ENCODE results near the gene DOCK2.

The DOCK2 gene

GRCh38 chr5:169811023-169811422, 173.9 kb downstream of the DOCK2 start:
- DNase-seq = no peak
- H3K36me3 ChIP-seq = no peaks in the 10 kb centered on the region
- no peaks in the 10 kb centered on the region for H3K9me3 ChIP-seq (ENCODE audit: severe bottlenecking)
- no peak overlapping the region for H3K4me3 ChIP-seq (ENCODE audit: low read depth, low read length)
- H3K27me3 ChIP-seq (ENCODE audit: insufficient read depth, low read depth, severe bottlenecking) = peaks cover 83% of the 10 kb centered on the region
- no peak overlapping the region for H3K27ac ChIP-seq
- TF ChIP-seq, protein P1, sequence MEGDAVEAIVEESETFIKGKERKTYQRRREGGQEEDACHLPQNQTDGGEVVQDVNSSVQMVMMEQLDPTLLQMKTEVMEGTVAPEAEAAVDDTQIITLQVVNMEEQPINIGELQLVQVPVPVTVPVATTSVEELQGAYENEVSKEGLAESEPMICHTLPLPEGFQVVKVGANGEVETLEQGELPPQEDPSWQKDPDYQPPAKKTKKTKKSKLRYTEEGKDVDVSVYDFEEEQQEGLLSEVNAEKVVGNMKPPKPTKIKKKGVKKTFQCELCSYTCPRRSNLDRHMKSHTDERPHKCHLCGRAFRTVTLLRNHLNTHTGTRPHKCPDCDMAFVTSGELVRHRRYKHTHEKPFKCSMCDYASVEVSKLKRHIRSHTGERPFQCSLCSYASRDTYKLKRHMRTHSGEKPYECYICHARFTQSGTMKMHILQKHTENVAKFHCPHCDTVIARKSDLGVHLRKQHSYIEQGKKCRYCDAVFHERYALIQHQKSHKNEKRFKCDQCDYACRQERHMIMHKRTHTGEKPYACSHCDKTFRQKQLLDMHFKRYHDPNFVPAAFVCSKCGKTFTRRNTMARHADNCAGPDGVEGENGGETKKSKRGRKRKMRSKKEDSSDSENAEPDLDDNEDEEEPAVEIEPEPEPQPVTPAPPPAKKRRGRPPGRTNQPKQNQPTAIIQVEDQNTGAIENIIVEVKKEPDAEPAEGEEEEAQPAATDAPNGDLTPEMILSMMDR (IDR thresholded peaks at IDR 0.05; ENCODE audit: low read depth, low read length) = no peak

- H3K4me3 ChIP-seq (ENCODE audit: low read depth, low read length) = no peak overlapping the region
- H3K27me3 ChIP-seq (ENCODE audit: insufficient read depth, low read depth, severe bottlenecking) = peaks cover 86% of the 10 kb centered on the region
- TF ChIP-seq, protein P1 (IDR thresholded peaks at IDR 0.05; ENCODE audit: low read depth, low read length) = no peak
- H3K9me3 ChIP-seq (ENCODE audit: severe bottlenecking) = no peaks in the 10 kb centered on the region
- no peak for DNase-seq
- no peaks in the 10 kb centered on the region for H3K36me3 ChIP-seq
- H3K27ac ChIP-seq = no peak overlapping the region
Measured at GRCh38 chr5:169811680-169812079, 174.6 kb downstream of the DOCK2 start.

GRCh38 chr5:169812786-169813185, 175.7 kb downstream of the DOCK2 start:
- Histone ChIP-seq H3K36me3 (no peaks in the 10 kb centered on the region), H3K27ac (no peak overlapping the region), H3K4me3 (ENCODE audit: low read depth, low read length) (no peak overlapping the region), H3K27me3 (ENCODE audit: insufficient read depth, low read depth, severe bottlenecking) (peaks cover 88% of the 10 kb centered on the region), H3K9me3 (ENCODE audit: severe bottlenecking) (no peaks in the 10 kb centered on the region)
- no peak for DNase-seq
- TF ChIP-seq, protein P1 (IDR thresholded peaks at IDR 0.05; ENCODE audit: low read depth, low read length) = no peak

DNA sequence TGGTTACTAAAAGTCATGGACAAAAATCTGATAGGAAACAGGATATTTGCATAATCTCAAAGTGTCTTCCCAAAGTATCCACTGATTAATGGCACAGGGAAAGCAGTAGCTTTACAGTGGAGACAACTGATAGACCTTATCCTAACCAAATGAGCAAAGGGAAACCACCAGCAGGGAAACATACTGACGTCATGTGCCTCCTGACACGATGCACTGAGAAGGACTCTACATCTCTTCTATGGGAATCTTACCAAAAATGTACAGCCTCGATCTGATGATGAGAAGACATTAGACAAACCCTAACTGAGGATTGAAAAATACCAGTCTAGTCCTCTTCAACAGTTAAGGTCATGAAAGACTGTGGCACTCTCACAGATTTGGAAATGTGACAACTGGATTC, 177.0 kb downstream of the DOCK2 start:
- Histone ChIP-seq H3K36me3 (no peaks in the 10 kb centered on the region), H3K9me3 (ENCODE audit: severe bottlenecking) (no peaks in the 10 kb centered on the region), H3K27ac (no peak overlapping the region), H3K4me3 (ENCODE audit: low read depth, low read length) (no peak overlapping the region), H3K27me3 (ENCODE audit: insufficient read depth, low read depth, severe bottlenecking) (peaks cover 87% of the 10 kb centered on the region)
- TF ChIP-seq, protein P1 (IDR thresholded peaks at IDR 0.05; ENCODE audit: low read depth, low read length) = no peak
- no peak for DNase-seq

GRCh38 chr5:169814522-169814921, 177.4 kb downstream of the DOCK2 start:
- Histone ChIP-seq H3K27ac (no peak overlapping the region), H3K36me3 (no peaks in the 10 kb centered on the region)
- TF ChIP-seq, protein P1 (IDR thresholded peaks at IDR 0.05; ENCODE audit: low read depth, low read length) = no peak

GRCh38 chr5:169817031-169817430, 180.0 kb downstream of the DOCK2 start:
- Histone ChIP-seq H3K36me3 (no peaks in the 10 kb centered on the region), H3K27ac (no peak overlapping the region), H3K4me3 (ENCODE audit: low read depth, low read length) (no peak overlapping the region), H3K27me3 (ENCODE audit: insufficient read depth, low read depth, severe bottlenecking) (peaks cover 63% of the 10 kb centered on the region), H3K9me3 (ENCODE audit: severe bottlenecking) (no peaks in the 10 kb centered on the region)
- TF ChIP-seq, protein P1 (IDR thresholded peaks at IDR 0.05; ENCODE audit: low read depth, low read length) = no peak
- DNase-seq = no peak

More at GRCh38 chr5:169814522-169814921, 177.4 kb downstream of the DOCK2 start:
- no peak for DNase-seq
- Histone ChIP-seq H3K27me3 (ENCODE audit: insufficient read depth, low read depth, severe bottlenecking) (peaks cover 87% of the 10 kb centered on the region), H3K4me3 (ENCODE audit: low read depth, low read length) (no peak overlapping the region), H3K9me3 (ENCODE audit: severe bottlenecking) (no peaks in the 10 kb centered on the region)
